ENCODE data around the gene TP53AIP1.

DNA sequence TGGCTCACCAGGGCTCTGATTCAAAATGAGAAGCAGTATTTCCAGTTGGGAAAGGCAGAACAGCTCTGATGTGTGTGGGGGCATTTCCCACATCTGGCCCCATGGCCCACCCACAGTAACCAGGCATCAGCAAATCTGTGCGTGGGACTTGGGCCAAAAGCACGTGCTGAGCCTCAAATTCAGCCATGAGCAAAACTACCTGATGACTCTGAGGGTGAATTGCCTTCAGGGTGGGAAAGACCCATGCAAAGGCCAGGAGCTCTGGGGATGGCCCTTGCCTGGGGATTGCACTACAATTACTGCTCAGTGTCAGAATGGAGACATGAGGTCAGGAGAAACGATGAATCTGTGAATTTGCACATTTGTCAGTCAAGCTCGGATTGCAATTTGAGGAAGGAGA, 20.9 kb downstream of the TP53AIP1 start:
- TF ChIP-seq CTCF (IDR thresholded peaks at IDR 0.05; ENCODE audit: low read depth, low read length) (no peak), POLR2A (IDR thresholded peaks at IDR 0.05; ENCODE audit: extremely low read depth, insufficient read length) (no peak)
